ENCODE data around the gene PPP1R12B. TPM values are rescaled to one million over a fixed set of nuclear protein-coding genes. Genes with fewer than 3 reads are reported as not detected.
A peak's percentile ranks its signal among the peaks of the same experiment; 100 is the strongest.
"Not testable (repeated sequence)": the region's sequence is repeated elsewhere in the genome, so short reads cannot be mapped to it uniquely, and the experiment has no call there.

The PPP1R12B gene
- total RNA-seq, 1 experiment from 2014 or later = 7.4 TPM

DNA sequence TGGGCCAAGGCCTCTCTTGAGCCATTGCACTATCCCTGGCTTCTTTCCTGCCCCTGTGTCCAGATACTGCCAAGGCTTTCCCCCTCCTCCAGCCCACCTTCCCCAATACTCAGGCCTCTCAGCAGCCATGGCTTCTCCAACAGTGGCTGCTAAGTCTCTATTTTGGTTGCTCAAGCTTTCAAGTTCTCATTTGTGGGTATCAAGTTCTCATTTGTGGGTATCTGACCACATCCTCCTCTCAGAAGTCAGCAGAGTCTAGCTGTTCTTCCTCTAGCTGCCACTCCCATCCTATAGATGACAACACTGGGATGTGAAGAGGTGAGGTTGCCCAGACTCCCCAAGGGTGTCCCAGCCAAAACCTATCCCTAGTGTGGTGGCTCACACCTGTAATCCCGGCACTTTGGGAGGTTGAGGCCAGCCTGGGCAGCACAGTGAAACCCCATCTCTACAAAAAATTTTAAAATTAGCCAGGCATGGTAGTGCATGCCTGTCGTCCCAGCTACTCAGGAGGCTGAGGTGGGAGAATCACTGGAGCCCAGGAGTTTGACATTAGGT lies 280.8 kb downstream of the PPP1R12B start:
- in situ Hi-C loops (cut with HindIII; ENCODE audit: low sequenced_read_pairs); DNase-seq (ENCODE audit: low spot score): not testable (repeated sequence)

DNA sequence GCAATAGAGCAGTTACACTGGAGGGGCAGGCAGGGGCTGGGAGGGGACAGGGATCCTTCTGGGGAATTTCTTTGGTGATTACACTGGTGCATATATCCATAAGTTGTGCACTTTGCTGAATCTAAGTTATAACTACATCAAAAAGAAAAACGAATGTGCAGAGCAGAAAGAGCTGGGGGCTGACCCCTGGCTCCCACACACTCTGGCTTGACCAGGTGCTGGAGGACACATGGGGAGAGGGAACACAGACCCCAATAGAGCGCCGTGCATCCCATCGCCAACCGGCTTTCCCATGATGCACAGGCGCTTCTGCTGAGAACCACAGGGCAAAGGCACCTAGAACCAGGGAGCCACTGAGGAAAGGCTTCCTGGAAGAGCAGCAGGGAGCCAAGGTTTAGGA lies 281.6 kb downstream of the PPP1R12B start:
- in situ Hi-C loops (cut with HindIII; ENCODE audit: low sequenced_read_pairs); DNase-seq (ENCODE audit: low spot score): not testable (repeated sequence)

GRCh38 chr1:202630541-202630940 lies 282.0 kb downstream of the PPP1R12B start:
- no peak for DNase-seq (ENCODE audit: low spot score)
- in situ Hi-C loops (cut with HindIII; ENCODE audit: low sequenced_read_pairs) = no loop called here

DNA sequence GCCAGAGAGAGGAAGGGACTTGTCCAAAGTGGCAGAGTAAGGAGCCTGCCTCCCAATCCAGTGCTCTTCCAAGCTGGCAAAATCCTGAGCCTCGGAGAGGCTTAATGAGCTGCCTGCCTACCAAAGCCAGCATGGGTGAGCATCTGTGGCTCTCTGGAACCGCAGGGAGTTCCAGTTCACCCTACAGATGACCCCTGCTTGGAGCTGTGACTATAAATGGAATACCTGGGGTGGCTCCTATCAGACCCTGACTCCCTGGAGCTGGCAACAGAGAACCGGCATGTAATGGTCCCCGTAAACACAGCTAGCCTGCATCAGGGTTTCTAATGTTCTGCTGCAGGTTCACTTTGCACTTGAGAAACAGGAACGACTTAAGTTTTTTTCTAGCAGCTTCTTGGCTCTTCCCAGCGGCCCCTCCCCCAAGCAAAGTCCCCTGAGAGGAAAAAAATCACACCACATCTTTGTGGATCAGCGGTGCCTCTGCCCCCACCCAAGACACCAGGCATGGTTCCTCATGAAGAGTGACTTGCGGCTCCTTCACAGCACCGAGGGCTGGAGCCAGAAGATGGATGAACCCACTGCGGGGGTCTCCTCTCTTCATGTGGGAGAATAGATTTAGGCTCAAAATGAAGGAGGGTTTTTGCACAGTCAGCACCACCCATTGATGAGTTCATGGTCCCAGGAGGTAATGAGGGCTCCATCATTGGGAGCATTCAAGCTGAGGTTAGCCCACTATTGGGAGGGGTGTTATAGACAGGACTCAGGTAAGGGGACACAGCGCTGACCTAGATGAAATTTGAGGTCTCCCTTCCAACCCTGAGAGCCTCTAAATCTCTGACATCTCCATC lies 282.8 kb downstream of the PPP1R12B start:
- no peak for DNase-seq (ENCODE audit: low spot score)
- in situ Hi-C loops (cut with HindIII; ENCODE audit: low sequenced_read_pairs) = no loop called here

GRCh38 chr1:202632241-202632640 lies 283.7 kb downstream of the PPP1R12B start:
- DNase-seq (ENCODE audit: low spot score) = no peak
- in situ Hi-C loops (cut with HindIII; ENCODE audit: low sequenced_read_pairs) = no loop called here

DNA sequence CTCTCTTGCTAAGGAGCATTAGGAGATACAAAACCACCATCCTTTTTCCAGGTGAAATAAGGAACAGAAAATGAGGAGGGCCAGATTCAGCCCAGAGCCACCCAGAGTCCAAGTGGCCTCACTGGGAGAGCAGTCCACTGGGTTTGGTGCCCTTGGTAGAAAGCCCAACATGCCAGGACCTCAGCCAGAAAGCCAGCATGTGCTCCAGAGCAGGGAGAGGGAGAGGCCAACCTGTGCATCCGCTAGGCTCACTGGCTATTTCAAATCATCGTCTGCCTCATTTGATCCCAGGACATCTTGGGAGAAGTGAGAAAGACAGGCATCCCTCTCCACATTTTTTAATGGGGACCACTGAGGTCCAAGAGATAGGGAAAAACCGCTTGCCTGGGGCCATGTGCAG lies 287.7 kb downstream of the PPP1R12B start:
- in situ Hi-C loops (cut with HindIII; ENCODE audit: low sequenced_read_pairs) = not testable (repeated sequence)
- DNase-seq (ENCODE audit: low spot score) = peak; percentile 77

DNA sequence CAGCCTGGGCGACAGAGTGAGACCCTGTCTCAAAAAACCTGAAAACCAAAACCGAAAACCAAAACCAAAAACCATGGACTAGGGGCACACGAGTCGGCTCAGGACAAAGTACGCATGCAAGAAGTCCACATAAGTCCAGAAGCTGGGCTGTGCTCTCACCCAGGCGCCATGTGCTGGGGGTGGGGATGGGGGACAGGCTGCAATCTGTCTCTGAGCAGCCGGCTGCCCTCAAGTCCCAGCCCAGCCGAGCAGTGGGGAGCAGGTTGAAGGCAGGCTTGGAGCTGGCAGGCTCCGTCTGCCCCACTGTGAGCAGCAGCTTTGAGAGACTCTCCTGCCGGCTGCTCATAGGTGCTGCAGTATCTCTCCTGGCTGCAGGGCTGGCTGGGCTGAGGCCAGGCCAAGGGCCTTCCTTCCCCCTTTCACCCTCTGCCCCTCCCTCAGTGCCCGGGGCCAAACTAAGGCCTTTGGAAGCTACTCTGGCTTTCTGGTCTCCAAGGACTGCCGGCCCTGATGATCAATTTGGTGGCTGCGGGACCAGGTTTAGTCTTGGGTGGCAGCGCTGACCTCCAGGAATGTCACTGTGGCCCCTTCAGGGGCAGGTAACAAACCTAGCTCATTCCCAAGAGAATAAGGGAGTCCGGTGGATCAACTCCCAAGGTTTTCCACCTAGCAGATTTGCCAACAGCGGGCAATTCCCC lies 289.0 kb downstream of the PPP1R12B start:
- peak; percentile 92 for DNase-seq (ENCODE audit: low spot score)
- in situ Hi-C loops (cut with HindIII; ENCODE audit: low sequenced_read_pairs) = not testable (repeated sequence)

- DNase-seq (ENCODE audit: low spot score) = no peak
- in situ Hi-C loops (cut with HindIII; ENCODE audit: low sequenced_read_pairs) = no loop called here
Observed at GRCh38 chr1:202638019-202638700, 289.7 kb downstream of the PPP1R12B start.

GRCh38 chr1:202638701-202639305 lies 290.3 kb downstream of the PPP1R12B start:
- in situ Hi-C loops (cut with HindIII; ENCODE audit: low sequenced_read_pairs) = not testable (repeated sequence)
- DNase-seq (ENCODE audit: low spot score) = peak; percentile 91

DNA sequence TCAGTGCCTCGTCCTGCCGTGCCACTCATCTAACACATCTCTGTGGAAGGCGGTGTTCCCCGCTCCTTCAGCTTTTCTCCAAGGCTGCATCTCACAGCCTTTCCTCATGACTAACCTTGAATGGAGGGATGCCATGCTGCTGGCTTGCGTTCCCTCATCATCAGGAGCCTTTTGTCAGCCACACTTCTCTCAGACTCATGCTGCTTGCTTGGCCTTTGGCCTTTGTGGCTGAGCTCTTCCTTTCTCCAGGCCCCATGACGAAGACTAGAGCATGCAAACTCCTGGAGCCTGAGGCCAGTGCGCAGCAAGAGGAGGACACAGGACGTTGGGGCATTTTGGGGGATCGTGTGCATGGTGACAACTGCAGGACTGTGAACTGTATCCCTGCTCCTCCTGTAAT lies 291.0 kb downstream of the PPP1R12B start:
- in situ Hi-C loops (cut with HindIII; ENCODE audit: low sequenced_read_pairs) = no loop called here
- DNase-seq (ENCODE audit: low spot score) = peak; percentile 37

GRCh38 chr1:202642212-202642611 lies 293.7 kb downstream of the PPP1R12B start:
- no peak for DNase-seq (ENCODE audit: low spot score)
- in situ Hi-C loops (cut with HindIII; ENCODE audit: low sequenced_read_pairs) = no loop called here

Other genes starting within 250 kb of the PPP1R12B start
- not detected in 2 replicates for gene GPR37L1, start 225.8 kb upstream of the PPP1R12B start, total RNA-seq (2014; rRNA removed; shearing (Covaris generic))
- 15.1 and 17.0 TPM in 2 replicates for gene ARL8A, start 204.0 kb upstream of the PPP1R12B start, total RNA-seq (2014; rRNA removed; shearing (Covaris generic))
- not detected in 2 replicates for gene PTPN7, start 188.1 kb upstream of the PPP1R12B start, total RNA-seq (2014; rRNA removed; shearing (Covaris generic))
- not detected in 2 replicates for gene LGR6, start 154.9 kb upstream of the PPP1R12B start, total RNA-seq (2014; rRNA removed; shearing (Covaris generic))
- gene UBE2T, start 6.8 kb upstream of the PPP1R12B start, total RNA-seq (2014; rRNA removed; shearing (Covaris generic)) = 70.9 and 95.3 TPM in 2 replicates

Data from G401 (cell line).